Duodenal mucosa (tissue), 2 donors: ENCODE measurements around the gene PCK2.
"Not testable (repeated sequence)": the region's sequence is repeated elsewhere in the genome, so short reads cannot be mapped to it uniquely, and the experiment has no call there.

Source experiments
- H3K27ac ChIP-seq: one replicate; pipeline ENCODE4 v1.7.0; 2013; ENCODE audit warnings: low read depth, low read length
- H3K27me3 ChIP-seq, 2 donors: one replicate each; pipeline ENCODE4 v1.7.0; 2013; ENCODE audit warnings: low read length in 2 of 2, control low read depth in 1 of 2; ENCODE audit not compliant: insufficient read depth in 2 of 2, control insufficient read depth in 1 of 2
- H3K36me3 ChIP-seq, 2 donors: one replicate each; pipeline ENCODE4 v1.7.0; 2013; ENCODE audit warnings: low read length in 2 of 2, control low read depth in 1 of 2; ENCODE audit not compliant: insufficient read depth in 2 of 2, control insufficient read depth in 1 of 2
- H3K4me1 ChIP-seq, 2 donors: one replicate each; pipeline ENCODE4 v1.7.0; 2013; ENCODE audit warnings: low read length in 2 of 2, control low read depth in 1 of 2; ENCODE audit not compliant: insufficient read depth in 2 of 2, control insufficient read depth in 1 of 2
- H3K4me3 ChIP-seq, 2 donors: one replicate each; pipeline ENCODE4 v1.7.0; 2013; ENCODE audit warnings: low read length in 2 of 2, low read depth in 1 of 2
- H3K9ac ChIP-seq, 2 donors: one replicate each; pipeline ENCODE4 v1.7.0; 2013; ENCODE audit warnings: low read length in 2 of 2, low read depth in 1 of 2
- H3K9me3 ChIP-seq, 2 donors: one replicate each; pipeline ENCODE4 v1.7.0; 2013; ENCODE audit warnings: low read length in 2 of 2, control low read depth in 1 of 2; ENCODE audit not compliant: control insufficient read depth in 1 of 2

Gene PCK2

GRCh38 chr14:24093901-24094840 lies at the start of gene PCK2:
Gene PCK2 (plus strand): TSS chr14:24094311. CDS start chr14:24094406, 95 bp downstream.
- no peaks in the 10 kb centered on the region for H3K9me3 ChIP-seq
- no peaks in the 10 kb centered on the region for H3K27me3 ChIP-seq
- H3K36me3 ChIP-seq: peaks cover 13 to 21% of the 10 kb centered on the region in 2 donors
- peaks cover 47 to 48% of the 10 kb centered on the region in 2 donors for H3K4me1 ChIP-seq
- H3K9ac ChIP-seq: peak within 1 kb of the TSS; percentile 96 to 99
- H3K4me3 ChIP-seq: peak within 1 kb of the TSS; percentile 92 to 93
- peak within 1 kb of the TSS; percentile 95 for H3K27ac ChIP-seq

- H3K9ac ChIP-seq, H3K36me3 ChIP-seq, H3K27me3 ChIP-seq, H3K9me3 ChIP-seq, H3K27ac ChIP-seq, H3K4me3 ChIP-seq: not testable (repeated sequence)
- H3K4me1 ChIP-seq: peaks cover 12 to 15% of the 10 kb centered on the region in 2 donors
These were observed 45.1 kb upstream of the PCK2 start for GRCh38 chr14:24049002-24049401.

- not testable (repeated sequence) for H3K4me3 ChIP-seq, H3K27me3 ChIP-seq, H3K27ac ChIP-seq, H3K9ac ChIP-seq, H3K9me3 ChIP-seq, H3K36me3 ChIP-seq
- peaks cover 12 to 15% of the 10 kb centered on the region in 2 donors for H3K4me1 ChIP-seq
These were observed 43.4 kb upstream of the PCK2 start for GRCh38 chr14:24050753-24051152.

- Histone ChIP-seq H3K4me3 (peak overlapping the region; percentile 73 to 86), H3K4me1 (peaks cover 12 to 15% of the 10 kb centered on the region in 2 donors), H3K9ac (peak overlapping the region; percentile 72 to 79), H3K27ac (peak overlapping the region; percentile 32), H3K9me3 (no peaks in the 10 kb centered on the region), H3K36me3 (no peaks in the 10 kb centered on the region), H3K27me3 (no peaks in the 10 kb centered on the region)
These were observed 42.8 kb upstream of the PCK2 start for GRCh38 chr14:24051176-24051788.

DNA sequence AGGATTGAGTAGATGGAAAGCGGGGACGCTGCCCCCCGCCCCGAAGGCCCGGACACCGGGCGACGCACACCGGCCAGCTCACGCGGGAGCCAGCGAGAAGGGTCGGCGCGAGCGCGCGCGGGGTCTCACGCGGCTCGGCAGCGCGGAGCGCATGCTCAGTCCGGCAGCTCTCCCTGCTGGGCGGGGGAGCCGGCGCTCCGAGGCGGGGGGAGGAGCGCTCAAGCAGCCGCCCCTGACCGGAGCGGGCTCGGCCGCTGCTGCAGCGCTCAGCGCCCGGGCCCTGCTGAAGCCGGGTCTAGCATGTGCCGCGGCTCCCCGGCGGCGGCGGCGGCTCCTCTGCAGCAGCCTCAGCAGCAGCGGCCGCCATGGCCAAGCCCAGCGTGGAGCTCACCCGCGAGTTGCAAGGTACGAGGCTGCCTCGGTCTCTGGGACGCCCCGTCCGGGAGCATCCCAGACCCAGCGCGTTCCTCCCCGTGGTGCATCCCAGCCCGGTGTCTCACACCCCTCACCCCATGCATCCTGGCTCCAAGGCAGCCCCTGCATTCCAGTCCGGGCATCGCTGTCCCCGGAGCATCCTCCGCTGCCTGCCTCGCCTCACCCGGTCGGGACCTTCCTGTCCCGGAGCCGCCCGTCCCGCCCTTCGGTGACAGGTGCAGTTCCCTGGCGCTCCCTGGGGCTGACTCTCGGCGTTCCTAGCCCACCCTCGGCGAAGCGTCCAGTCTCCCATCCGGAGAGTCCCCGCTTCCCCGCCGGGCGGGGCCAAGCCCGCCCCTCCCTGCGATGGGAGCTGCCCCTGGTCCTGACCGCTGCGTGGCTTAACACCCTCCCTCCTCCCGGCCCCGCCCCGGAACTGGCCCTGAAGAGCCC lies 42.1 kb upstream of the PCK2 start, which contains the start of gene CARMIL3:
TSS of gene CARMIL3 (plus strand) at position 221 of the 867 bp plus-strand sequence. CDS start at position 366, 145 bp downstream.
- Histone ChIP-seq H3K27me3 (no peaks in the 10 kb centered on the region), H3K36me3 (no peaks in the 10 kb centered on the region), H3K27ac (peak within 1 kb of the TSS; percentile 32), H3K9ac (peak within 1 kb of the TSS; percentile 72 to 79), H3K4me1 (peaks cover 12 to 18% of the 10 kb centered on the region in 2 donors), H3K4me3 (peak within 1 kb of the TSS; percentile 73 to 86), H3K9me3 (no peaks in the 10 kb centered on the region)

DNA sequence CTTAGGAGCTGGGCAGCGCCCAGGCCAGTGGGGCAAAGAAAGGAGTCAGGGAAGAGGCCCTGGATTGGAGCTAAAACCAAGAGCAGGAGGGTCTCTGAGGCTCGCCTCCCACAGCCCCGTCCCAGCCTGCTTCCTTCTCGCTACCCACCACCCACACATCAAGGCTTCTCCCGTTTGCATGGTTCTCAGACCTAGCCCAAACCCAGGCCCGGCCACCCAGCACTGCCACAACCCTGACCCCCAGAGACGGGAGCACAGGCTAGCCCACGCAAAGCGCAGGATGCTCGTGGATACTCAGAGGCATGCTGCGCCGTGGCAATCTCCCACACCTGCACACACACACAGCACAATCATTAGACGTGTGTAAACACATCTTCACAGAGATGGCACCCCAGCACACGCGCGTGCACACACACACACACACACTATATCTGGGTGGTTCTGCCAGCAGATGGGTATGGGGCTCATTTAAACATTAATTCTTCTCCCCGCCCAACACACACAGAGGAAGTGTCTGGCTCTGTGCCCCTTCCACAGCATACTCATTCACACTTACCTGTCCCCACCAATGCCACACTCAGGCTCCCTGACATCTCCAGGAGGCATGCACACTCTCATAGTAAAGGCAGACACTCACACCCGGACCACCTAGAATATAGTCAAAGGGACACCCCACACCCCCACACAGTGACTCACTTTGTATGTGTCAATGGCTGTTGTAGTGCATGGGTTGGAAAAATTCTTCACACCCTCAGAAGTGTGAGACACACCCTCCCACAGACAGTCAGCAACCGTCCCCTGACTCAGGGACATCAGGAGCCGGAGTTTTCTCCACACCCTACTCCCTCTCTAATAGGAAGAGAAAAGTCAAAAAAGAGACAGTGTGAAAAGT lies 41.2 kb upstream of the PCK2 start:
- H3K27me3 ChIP-seq: no peaks in the 10 kb centered on the region
- no peaks in the 10 kb centered on the region for H3K36me3 ChIP-seq
- peaks cover 12 to 22% of the 10 kb centered on the region in 2 donors for H3K4me1 ChIP-seq
- H3K4me3 ChIP-seq: peak overlapping the region; percentile 73 to 86
- H3K9ac ChIP-seq: no peak overlapping the region
- H3K27ac ChIP-seq: no peak overlapping the region
- H3K9me3 ChIP-seq: no peaks in the 10 kb centered on the region

- Histone ChIP-seq H3K4me1 (peaks cover 16 to 26% of the 10 kb centered on the region in 2 donors), H3K27me3 (no peaks in the 10 kb centered on the region), H3K9me3 (no peaks in the 10 kb centered on the region), H3K9ac (no peak overlapping the region), H3K36me3 (no peaks in the 10 kb centered on the region), H3K4me3 (no peak overlapping the region), H3K27ac (no peak overlapping the region)
These were observed 40.4 kb upstream of the PCK2 start for GRCh38 chr14:24053548-24054323.

GRCh38 chr14:24054324-24054641 lies 39.8 kb upstream of the PCK2 start:
- H3K27me3 ChIP-seq: no peaks in the 10 kb centered on the region
- H3K4me1 ChIP-seq: peaks cover 21 to 27% of the 10 kb centered on the region in 2 donors
- no peak overlapping the region for H3K4me3 ChIP-seq
- H3K27ac ChIP-seq: no peak overlapping the region
- H3K9me3 ChIP-seq: no peaks in the 10 kb centered on the region
- H3K9ac ChIP-seq: no peak overlapping the region
- no peaks in the 10 kb centered on the region for H3K36me3 ChIP-seq

DNA sequence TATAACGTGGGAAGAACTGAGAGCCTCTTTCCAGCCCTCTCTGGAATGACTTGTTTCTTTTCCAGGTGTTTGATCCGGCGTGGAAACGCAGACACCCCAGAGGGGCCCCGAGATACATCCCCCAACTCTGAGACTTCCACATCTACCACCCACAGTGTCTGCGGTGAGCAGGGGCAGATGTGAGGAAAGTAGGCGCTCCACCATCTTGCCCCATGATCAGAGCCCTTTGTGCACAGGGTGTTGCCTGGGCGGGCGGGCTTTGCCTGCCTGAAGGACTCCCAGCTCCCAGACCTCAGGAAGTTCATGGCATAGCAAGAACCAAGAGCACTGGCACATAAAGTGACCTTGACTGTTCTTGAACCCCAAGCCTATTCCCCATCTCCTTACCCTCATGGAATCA lies 39.5 kb upstream of the PCK2 start:
- no peaks in the 10 kb centered on the region for H3K36me3 ChIP-seq
- peaks cover 24 to 27% of the 10 kb centered on the region in 2 donors for H3K4me1 ChIP-seq
- H3K9ac ChIP-seq: no peak overlapping the region
- no peaks in the 10 kb centered on the region for H3K27me3 ChIP-seq
- no peak overlapping the region for H3K27ac ChIP-seq
- H3K4me3 ChIP-seq: no peak overlapping the region
- H3K9me3 ChIP-seq: no peaks in the 10 kb centered on the region
